GM18907 (cell line): ENCODE results near the gene TBXA2R.
"Not testable (repeated sequence)": the region's sequence is repeated elsewhere in the genome, so short reads cannot be mapped to it uniquely, and the experiment has no call there.

Source experiments
- ATAC-seq: cut with Tn5 transposase; IDR thresholded peaks from one replicate; pipeline ENCODE4 v1.9.1; 2021; ENCODE audit warnings: mild to moderate bottlenecking, moderate library complexity; ENCODE audit not compliant: unreplicated experiment

Gene TBXA2R

DNA sequence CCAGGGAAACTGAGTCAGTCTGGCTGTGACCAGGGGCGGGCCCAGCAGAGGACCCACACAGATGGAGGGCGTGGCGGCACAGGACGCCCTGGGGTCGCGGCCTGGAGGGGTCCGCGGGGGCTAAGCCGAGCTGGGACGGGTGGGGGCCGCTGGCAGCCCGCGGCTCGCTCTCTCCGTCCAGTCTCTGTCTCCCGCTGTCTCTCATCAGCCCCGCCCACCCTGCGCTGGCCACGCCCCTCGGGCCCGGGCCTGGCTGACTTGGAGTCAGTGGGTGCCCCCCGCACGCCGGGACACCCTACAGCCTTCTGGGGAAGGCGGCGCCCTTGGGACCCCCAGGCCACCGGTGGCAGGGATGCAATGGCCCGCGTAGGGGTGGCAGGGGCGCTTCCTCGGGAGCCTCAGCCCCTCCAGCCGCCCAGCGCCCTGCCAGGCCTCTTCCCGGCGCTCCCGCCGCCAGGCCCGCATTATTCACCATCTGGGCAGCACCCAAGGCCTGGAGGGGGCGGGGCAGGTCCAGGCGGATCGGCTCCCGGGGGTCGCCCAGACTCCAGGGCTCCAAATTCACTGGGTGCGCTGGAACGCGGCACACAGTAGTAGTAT is at the start of gene TBXA2R:
Gene TBXA2R (minus strand): TSS at position 186 of the 600 bp plus-strand sequence. CDS start 6,241 bp downstream, outside the sequence.
- no peak for ATAC-seq

DNA sequence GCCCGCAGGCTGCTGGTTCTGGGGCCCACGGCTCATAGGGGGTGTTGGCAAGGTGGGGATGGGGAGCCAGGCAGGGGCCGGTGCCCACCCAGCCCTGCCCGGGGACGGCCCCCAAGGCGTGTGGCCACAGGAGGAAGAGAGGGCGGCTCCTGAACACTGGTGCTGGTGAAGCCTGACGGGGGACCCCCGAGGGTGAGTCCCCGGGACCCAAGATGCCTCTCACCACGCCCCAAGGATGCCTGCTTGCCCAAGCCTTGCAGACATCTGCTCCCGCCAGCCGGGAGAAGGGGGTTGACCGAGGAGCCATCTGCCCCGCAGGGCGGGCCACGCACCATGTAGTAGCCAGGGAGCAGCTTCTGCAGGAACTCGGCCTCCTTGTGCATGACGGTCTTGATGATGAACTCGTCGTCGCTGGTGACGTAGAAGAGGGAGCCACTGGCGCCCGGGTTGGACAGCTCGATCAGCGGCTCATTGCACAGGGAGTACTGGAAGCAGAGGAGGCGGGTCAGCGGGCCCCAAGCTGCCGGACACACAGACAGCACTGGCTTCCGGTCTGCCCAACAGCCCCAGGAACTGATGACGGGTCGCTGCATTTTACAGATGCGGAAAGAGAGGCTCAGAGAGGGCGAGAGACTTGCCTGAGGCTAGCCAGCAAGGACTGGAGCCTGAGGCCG is 49.5 kb upstream of the TBXA2R start:
- no peak for ATAC-seq

DNA sequence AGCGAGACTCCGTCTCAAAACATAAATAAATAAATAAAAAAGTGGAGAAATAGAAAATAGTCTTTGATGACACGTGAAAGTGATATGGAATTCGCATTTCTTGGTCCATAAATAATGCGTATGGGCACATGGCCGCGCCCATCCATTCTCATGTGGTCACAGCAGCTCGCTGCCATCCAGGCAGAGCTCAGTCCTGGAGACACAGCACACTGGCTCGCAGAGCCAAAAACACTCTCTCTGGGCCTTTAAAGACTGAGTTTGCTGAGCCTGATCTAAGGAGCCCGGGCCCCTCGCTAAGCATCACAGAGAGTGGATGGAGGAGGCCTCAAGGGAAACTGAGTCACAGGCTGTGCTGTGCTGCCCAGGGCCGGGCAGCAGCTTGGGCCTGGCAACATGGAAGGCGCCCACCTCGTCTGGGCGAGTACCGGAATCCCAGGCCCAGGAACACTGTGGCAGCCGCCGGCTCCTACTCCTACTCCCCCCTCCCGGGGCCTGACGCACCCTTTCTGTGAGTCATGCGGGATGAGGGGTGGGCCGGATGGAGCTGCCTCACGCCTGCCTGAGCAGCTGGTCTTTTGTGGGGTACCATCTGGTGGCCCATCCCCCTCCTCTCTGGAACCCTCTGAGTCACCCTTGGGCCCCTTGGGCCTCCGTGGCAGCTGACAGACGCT is 48.9 kb upstream of the TBXA2R start:
- ATAC-seq: no peak

DNA sequence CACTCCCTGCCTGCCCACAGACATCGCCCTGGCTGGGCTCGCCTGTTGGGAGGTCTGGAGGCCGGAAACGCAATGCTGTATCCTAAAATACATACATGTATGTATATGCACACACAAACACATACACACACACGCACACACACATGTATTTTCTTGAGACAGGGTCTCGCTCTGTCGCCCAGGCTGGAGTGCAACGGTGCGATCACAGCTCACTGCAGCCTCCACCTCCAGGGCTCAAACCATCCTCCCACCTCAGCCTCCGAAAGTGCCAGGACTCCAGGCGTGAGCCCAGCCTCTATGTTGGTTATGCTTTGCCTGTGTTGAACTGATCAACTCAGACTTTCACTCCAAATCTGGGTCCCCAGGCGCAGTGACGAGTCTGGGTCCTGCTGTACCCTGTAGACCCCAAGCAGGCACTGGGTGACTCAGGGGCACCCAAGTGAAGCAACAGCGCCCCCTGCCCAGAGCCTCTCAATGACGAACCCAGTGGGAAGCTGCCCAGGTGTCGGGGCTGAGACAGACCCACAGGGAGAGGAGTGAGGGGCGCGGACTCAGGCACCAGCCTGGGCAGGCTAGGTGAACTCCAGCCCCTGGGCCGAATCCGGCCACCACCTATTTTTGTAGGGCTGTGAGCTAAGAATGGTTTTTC is 47.3 kb upstream of the TBXA2R start:
- no peak for ATAC-seq

DNA sequence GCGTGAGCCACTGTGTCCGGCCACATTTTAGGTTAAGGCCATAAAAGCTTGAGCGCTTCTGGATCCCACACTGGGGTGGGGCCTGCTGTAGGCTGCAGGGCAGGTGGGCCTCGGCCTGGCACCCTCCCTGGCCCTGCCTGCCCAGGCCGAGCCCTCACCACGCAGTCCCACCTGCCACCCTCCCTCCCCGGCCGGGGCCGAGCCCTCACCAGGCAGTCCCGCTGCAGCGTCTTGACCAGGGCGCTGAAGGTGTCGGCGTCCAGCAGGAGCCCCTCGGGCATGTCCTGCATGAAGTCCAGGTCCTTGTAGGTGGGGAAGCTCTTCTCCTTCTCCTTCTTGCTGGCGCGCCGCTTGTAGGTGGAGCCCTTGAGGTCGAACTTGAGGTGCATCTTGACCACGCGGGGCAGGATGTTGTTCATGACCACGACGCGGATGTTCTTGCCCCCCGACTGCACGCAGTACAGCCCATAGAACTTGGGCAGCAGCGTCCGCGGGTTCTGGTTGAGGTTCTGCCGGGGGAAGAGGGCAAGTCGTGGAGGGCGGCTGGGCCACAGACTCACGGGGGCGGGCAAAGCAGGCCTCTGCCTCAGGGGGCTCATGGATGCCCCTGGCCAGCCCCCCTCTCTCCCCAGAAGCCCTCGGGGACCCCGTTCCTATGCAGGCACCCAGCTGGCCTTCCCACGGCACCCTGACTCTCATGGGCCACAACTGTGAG is 46.6 kb upstream of the TBXA2R start:
- ATAC-seq: no peak

DNA sequence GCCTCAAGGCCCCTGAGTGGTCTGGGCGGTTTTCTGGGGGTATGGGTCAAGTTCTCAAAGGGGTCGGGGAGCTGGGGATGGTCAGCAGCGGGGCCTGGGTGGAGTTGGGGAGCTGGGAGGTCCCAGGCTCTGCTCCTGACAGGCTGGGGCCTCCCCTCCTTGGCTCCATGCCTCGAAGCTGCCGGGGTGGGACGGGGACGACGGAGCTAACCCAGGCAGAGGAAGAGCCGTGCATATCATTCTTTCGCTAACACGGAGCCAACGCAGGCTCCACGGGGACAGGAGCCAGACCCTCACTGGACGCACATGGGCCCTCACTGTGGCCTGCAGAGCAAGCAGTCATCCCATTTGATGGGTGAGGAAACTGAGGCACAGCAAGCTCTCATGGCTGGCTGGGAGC is 45.7 kb upstream of the TBXA2R start:
- ATAC-seq: no peak

DNA sequence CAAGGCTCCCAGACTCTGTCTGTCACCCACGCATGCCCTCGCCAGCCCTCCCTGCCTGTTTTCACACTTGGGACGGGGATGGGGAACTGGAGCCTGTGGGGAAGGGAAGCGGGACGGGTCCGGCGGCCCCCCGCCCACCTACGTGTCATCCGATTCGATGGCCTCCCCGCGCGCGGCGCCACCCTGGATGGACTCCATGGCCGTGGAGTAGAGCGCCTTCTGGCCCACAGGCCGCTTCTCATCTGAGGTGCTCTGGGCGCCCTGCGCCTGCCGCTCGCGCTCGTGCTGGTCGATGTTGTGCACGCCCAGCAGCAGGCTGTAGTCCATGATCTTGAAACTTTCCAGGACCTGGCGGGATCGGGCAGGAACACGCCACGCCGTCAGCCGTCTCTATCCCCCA is 45.0 kb upstream of the TBXA2R start:
- no peak for ATAC-seq

DNA sequence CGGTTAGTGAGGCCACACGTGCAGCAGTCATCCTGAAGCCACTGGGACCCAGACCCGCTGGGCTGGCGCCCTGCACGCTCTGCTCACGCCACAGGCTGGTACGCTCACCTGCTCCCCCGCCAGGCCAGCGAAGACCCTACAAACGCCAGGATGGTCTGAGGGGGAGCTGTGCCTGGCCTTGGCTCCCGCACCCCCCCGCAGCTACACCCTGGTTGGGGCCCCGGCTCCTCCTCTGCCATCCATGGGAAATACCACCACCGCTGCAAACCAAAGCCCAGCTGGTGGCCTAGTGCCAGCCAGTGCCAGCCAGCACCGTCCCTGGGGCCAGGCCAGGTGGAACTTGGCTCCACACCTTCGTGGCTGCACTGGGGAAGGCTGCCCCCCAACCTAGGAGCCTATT is 43.2 kb upstream of the TBXA2R start:
- no peak for ATAC-seq

DNA sequence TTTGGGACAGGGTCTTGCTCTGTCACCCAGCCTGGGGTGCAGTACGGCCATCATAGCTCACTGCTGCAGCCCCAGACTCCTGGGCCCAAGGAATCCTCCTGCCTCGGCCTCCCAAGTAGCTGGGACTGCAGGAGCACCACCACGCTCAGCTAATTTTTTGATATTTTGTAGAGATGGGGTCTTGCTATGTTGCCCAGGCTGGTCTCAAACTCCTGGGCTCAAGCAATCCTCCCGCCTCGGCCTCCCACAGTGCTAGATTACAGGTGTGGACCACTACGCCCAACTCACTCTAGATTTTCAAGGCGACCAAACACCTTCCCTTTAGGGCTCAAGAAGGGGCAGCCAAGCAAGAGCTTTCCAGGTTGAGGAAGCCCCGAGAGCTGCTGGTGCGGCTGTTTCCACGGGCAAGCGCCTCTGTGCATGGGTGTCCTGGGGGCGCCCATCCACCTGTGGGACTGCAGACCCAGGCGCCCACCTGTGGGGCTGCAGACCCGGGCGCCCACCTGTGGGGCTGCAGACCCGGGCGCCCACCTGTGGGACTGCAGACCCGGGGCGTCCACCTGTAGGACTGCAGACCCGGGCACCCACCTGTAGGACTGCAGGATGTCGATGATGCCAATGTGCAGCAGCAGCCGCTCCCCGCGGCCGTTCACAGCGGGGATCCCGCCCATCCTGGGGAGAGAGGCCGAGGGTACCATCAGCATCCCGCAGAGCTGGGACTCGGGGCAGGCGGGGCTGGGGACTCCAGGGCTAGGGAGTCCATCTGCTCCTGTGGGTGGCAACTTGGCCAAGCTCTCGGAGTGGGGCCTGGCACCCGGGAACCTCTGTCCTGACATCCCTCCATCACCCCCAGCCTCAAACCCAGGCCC is 41.6 kb upstream of the TBXA2R start:
- ATAC-seq: no peak

DNA sequence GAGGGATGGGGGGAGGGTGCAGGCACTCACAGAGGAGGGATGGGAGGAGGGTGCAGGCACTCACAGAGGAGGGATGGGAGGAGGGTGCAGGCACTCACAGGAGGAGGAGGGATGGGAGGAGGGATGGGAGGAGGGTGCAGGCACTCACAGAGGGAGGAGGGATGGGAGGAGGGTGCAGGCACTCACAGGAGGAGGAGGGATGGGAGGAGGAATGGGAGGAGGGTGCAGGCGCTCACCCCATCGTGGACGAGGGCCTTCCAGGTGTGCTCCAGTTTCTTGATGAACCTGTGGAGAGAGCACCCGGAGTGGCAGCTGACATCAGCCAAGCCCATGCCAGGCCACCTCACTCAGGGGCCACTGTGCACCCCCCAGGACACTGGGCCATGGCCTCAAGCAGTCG is 40.4 kb upstream of the TBXA2R start:
- ATAC-seq: not testable (repeated sequence)

DNA sequence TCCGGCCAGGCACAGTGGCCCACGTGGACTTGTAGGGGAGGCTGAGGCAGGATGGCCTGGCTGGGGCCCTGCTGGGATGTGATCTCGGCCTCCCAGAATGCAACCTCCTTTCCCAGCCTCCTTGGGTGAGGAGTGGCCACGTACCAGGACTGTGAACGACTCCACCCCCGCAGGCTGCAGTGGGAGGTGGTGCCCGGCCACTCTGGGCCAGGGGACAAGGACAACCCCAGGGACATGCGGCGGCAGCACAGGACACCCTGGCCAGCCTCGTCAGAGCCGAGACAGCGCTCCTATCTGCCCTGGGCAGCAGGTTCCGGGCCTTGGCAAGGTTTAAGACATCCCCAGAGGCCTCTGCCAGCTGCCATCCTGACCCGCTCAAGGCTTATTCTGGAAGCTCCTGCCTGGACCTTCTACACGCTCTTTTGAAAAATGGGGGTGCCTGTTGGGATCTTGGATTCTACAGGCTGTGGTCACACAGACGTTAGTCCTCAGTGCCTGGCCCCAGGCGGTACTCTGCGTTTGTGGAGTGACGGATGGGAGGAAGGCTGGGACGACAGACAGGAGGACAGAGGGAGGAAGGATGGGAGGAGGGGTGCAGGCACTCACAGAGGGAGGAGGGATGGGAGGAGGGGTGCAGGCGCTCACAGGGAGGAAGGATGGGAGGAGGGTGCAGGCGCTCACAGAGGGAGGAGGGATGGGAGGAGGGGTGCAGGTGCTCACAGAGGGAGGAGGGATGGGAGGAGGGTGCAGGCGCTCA is 39.8 kb upstream of the TBXA2R start:
- no peak for ATAC-seq

DNA sequence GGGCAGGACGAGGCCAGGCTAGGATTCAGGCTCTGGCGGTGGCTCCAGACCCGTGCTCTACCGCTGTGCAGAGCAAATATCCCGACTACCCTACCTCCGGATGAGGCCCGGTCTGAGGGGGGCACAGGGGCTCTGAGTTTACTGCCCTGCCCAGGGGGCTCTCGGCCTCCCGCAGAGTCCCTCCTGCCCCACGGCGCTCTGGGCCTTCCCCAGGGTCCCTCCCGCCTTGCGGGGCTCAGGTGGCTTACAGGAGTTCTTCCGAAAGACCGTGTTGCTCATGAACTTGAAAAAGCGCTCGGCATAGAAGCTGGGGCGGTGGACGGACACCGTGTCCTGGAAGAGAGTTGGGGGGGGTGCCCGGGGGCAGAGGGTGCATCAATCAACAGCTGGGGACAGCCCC is 39.1 kb upstream of the TBXA2R start:
- no peak for ATAC-seq

DNA sequence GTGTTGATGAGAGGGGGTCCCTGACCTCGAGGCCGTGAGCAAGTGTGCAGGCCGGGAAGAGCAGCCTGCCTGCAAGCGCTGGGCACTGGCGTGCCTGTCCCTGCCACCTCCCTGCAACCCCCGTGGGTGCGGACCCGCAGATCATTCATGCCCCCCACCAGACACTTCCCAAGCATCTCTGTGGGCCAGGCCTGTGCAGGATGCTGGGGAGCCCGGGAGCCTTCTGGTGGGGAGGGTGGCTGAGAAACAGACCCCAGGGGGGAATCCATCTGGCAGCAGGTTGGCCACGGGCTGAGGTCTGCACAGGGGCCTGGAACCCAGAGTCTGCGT is 38.4 kb upstream of the TBXA2R start:
- no peak for ATAC-seq

DNA sequence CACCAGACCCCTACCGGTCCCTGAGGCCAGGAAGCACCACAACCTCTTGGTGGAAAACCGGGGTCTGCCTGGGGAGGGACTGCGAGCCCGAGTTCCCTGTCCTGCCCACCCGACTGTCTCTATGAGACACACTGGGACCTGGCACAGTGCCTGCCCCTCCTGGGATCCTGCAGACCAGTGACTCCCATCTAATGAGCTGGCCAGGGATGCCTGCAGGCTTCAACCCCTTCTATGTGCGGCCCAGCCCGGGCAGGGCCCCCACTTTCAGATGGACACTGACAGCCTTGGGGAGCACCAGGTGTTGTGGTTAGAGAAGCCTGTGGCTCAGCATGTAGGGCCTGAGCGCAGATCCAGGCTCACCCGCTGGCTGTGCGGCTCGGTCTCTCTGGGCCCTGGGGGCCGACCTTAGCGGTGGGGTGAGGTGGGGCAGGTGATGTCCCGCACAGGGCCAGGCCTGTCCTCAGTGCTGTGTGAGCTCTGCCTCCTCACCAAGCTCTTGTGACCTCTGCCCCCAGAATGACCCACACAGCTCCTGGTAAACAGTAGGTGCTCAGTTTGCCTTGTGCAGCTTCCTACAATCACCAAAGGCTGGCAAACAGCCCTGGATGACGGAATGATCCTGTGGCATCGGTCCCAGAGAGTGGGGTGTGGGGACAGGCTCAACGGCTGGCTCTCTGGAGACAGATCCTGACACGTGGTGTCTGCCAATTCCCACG is 37.8 kb upstream of the TBXA2R start:
- no peak for ATAC-seq

DNA sequence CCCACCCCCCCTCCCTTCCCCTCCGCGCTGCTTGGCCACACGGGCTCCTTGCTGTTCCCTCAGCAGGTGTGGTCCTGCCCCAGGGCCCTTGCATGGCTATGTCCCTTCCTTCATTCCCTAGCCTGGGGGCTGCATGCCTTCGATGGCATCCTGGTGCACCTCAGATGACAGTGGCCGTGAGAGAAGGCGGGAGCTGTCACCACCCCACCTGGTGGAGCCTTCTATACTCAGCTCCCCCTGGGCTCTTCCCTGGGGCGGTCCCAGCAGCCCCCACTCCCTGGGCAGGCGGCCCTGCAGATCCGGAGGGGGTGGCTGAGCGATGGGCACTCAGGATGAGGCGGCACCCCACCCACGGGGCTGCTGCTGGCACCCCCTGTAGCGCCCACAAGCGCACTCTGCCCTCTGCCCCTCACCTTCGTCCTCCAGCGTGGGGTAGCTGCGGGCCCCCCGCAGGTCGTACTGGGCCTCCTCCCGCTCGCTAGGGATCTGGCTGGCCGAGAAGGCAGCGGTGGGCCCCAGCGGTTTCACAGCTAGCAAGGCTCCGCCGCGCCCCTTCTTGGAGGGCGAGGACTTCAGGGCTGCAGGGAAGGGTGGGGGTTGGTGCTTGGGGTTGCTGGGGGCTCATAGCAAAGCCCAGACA is 37.1 kb upstream of the TBXA2R start:
- no peak for ATAC-seq

DNA sequence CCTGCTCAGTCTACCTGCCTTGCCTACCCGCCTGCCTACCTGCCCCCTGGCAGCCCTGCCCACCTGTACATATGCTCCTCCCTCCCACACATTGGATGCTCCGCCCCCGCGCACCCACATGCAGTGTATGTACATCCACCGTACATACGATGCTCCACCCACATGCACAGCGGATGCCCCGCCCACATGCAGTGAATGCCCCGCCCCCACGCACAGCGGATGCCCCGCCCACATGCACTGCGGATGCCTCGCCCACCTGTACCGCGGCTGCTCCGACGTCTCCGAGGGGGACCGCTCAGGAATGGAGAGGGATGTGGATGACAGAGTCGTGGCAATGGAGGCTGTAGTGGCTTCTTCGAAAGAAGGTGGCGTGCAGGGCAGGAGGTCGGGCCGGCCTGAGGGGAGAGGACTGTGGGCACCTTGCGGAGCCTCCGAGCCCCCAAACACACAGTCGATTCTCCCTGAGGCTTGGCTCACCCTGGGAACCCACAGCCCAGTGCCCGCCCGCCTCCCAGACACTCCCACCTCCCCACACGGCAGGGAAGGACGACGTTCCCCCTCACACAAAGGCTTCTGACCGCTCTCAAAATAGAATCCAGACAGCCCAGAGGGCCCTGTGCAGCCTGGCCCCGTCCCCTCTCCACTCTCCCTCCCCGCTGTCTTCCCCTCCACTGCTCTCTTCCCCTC is 36.5 kb upstream of the TBXA2R start:
- ATAC-seq: no peak

DNA sequence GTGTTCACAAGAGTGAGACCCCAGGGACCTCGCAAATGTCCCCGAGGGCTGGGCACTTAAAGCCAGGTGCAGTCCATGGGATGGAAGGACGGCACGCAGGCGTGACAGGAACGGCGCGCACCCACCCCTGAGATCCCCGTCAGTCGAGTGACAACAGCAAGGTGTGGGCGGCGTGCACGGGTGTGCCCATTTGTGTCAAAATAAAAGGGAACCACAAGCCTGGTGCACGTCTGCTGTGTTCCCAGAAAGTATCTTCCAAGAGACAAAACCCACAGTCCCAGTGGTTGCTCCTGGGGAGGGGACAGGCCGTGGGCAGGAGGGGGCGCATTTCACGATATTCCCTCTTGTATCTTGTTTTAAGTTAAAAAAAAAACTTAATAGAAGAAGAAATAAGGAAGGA is 35.6 kb upstream of the TBXA2R start:
- no peak for ATAC-seq
